GM19328 (cell line): Measurements from ENCODE around the gene MOB3B.

ENCODE experiments used
- ATAC-seq: cut with Tn5 transposase; IDR thresholded peaks from one replicate; pipeline ENCODE4 v1.9.1; 2021; ENCODE audit warnings: mild to moderate bottlenecking, moderate library complexity; ENCODE audit not compliant: unreplicated experiment

The MOB3B gene

DNA sequence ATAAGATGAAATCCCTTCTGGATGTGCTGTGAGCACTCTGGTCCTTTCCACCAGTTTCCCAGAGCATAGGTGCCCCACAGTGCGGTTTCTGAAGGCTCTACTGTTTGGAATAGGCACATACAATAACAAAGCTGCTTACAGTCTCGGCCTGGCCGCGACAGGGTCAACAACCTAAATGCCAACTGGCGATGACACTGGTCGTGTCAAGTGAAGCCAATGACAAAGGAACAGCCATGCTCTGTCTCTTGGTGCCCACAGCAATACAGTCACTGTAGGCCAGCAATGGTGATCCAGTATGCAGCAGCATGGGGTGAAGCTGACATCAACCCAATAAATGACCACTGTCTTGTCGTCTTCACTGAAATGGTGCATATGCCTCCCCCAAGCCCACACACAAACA is 184.8 kb downstream of the MOB3B start:
- ATAC-seq = no peak

DNA sequence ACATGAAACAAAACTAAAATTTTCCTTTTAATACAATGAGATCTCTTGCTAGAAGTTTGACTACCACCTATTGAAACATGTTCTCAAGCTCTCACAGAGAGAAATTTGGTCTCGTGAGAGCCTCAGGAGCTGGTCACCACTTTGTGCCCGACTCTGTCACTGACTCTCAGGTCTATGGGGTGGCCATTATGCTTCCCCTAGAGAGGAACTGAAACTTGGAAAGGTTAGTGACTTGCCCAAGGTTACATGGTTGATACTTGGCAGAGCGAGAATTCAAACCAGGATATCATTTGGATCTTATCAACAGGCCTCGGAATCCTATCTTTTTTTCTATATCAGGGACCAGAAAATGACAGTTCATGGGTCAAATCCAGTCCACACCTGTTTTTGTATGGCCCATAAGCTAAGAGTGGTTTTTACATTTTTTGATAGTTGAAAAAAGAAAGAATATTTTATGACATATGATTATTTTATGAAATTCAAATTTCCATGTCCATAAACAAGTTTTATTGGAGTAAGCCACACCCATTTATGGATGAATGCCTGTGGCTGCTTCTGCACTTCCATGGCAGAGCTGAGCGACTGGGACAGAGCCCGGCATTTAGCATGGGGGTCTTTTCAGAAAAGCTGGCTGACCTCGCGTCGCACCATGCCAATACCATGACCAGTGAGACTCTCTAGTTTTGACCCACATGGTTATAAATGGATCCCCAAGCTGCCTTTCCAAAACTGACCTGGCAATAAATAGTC is 187.9 kb downstream of the MOB3B start:
- ATAC-seq = no peak

DNA sequence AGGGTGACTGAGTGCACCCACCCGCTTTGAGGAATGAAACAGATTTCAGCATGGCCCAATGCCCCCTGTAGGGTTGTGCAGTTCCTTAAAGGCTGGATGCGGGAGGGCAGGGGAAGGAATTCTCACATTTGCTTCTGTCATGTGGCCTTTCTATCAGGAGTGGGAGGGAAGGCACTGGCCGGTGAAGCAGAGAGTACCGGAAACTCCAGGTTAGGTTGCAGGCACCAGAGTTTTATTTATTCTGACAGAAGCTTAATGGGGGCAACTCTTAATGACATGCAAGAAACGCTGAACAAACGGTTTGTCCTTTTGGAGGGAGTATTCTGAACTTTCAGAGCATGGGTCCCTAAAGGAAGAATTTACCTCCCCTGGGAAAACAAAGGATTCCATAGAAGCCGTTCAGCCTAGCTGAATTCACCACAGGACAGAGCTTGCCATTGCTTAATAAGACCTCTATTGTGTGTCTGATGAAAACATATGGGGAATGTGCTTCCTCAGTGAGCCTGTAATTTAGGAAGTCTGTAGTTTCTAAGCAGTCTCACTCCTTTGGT is 188.6 kb downstream of the MOB3B start:
- ATAC-seq = no peak

- no peak for ATAC-seq
Observed at GRCh38 chr9:27340285-27340674, 189.3 kb downstream of the MOB3B start.

DNA sequence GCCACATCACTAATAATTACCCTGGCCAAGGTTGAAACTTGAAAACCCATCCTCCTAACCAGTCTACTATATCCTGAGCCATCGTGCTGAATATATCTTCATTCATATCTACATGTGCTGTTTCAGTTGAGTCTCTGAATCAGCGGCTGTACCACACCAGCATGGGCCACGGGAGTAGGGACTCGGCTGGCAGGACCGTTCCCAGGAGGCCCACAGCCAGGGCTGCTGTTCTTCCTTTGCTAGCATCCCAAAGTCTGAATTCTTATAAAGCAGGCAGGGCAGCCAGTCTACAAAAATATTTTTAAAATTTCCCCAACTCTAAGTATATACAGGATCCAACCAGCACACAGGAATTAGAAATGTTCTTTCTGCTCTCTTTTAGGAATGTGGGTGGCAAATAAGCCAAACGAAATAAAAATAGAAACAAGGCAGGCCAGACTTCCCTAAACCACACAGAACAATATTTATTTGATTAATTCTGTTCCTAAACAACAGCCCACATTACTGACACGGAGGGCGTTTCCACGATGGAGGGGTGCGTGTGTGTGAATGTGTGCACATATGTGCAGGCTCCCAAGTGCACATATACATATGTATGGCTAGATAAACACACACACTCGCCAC is 189.8 kb downstream of the MOB3B start:
- no peak for ATAC-seq

- no peak for ATAC-seq
Observed at GRCh38 chr9:27338527-27338903, 191.1 kb downstream of the MOB3B start.

- ATAC-seq = no peak
Observed at GRCh38 chr9:27337833-27338526, 191.6 kb downstream of the MOB3B start.

DNA sequence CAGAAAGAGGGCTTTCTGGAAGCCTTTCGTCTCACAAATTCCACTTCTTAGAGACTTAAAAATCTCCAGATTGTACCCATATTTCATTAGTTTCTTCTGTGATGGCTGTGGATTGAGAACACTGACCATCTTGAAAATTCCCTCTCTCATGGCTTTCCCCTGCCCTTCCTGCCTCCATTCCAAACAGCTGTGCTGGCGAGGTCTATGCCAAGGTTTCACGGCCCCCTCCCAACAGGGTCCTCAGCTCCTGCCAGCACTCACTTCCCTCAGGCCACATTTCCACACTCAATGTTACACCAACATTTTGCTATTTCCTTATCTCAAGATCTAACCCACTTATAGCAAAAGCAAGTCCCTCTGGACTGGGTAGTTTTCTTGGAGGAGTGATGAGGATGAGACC is 192.4 kb downstream of the MOB3B start:
- no peak for ATAC-seq

GRCh38 chr9:27336829-27337228 is 192.8 kb downstream of the MOB3B start:
- ATAC-seq = no peak

- no peak for ATAC-seq
Observed at GRCh38 chr9:27336126-27336525, 193.5 kb downstream of the MOB3B start.

DNA sequence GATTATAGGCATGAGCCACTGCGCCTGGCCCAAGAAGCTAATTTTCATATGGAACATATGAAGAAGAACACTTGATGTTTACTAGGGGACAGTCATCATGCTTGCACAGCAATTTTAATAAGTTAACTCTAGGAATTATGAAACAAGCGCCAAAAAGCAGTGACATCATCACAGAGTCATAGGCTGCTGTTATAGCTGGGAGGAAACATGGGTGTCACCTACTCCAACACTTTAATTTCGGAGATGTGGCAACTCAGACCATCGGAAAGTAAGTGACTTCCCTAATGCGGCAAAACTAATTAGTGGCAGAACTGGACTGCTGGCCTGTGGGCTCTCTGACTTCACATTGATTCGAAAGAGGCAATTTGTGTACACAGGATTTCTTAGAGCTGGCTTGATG is 194.5 kb downstream of the MOB3B start:
- no peak for ATAC-seq

GRCh38 chr9:27333241-27334052 is 196.2 kb downstream of the MOB3B start:
- no peak for ATAC-seq

DNA sequence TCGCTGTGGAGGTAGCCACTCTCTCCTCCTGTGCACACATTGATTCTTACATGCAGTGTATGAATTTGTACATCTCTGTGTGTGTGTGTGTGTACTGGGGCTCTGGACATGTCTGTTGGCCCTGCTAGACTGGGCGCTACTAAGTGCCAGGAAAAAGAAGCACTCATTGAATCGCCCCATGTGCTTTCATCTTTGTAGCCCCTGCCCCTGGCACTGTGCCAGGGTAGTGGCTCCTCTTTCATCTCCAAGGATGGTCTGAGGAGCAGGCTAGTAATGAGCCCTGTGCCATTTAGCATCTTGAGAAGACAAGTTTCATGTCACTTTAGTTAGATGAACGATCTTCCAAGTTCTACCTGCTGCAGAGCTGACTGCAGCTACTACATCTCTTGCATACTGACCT is 198.2 kb downstream of the MOB3B start:
- ATAC-seq = no peak

DNA sequence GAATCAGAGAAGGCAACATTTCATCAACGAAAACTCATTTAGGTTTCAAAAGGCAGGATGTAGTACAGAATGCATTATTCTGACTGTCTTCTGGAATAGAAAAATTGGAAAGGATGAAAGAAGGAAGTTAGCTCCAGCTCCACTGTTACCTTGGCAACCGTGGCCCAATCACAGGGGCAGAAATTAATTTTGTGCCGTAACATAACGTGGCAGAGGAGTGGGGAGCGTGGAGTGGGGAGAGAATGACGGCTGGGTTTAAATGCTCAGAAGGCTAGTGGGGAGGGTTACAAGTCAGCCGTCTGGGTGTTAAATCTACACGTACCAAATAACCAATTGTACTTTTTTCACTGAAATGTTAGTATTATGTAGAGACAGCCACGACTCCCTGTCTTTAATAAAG is 200.3 kb downstream of the MOB3B start:
- no peak for ATAC-seq

GRCh38 chr9:27328483-27328882 is 201.1 kb downstream of the MOB3B start:
- ATAC-seq = no peak

DNA sequence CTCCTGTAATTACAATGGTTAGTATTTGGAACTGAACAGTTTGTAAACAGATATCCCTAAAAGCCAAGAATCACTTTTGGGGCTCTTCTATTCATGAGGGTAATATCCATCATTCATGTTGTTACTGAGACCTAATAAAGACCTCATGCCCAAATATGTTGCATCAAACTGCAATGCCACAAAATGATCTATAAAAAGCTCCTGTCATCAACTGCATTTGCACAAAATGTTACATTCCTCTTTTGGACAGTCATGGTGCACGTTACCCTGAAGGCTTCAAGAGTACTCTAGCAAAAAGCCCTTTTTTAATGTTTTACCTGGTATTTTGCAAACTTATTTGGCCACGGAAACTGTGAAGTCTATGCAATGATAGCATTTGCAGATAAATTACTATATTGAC is 218.4 kb downstream of the MOB3B start:
- ATAC-seq = no peak

DNA sequence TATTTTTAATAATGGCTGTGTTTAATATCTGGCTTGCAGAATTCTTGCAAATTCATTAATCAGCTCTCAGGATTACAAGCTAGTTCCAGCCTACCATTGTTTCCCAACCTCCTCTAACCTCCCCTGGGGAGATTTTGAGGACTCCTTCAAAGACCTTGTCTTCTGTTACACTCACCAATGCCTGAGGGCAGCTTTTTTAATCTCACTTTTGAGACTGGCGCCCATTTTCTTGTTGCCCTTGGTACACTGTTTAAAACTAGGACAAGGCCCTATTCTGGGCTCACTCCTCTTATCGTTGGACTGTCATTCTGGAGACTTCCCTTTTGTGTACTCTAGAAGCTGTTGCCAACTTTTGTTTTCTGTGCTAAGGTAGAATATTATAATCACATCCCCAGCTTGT is 219.0 kb downstream of the MOB3B start:
- no peak for ATAC-seq

DNA sequence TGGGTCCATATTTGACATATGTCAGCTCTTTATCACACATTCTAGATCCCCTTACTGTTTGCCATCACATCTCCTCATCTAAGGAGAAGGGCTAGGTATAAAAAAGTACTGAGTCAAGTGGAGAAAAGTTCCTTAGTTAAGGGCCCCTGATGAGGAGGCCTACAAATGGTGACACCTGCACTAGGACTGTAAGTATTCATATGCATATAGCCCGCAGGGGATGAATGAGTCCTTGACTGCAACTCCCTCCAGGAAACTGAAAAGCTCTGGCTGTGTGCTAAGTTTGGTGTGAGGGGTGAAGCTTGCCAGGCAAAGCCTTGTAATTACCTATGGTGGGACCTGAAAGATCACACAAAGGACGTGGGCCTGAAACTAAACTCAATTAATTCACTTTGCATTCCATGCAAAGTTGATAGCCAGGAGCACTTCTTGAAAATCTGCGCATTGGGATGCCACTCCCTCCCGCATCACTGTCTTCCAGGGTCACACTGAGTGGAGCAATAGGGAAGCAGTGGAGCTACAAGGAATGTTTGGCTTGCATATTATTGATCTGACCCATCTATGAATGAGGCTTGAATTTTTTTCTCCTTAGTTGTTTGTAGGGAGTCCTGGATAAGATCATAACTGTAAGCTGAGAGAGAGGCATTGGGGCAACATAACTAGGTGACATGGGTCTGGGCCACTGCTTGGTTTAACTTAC is 220.8 kb downstream of the MOB3B start:
- ATAC-seq = no peak

DNA sequence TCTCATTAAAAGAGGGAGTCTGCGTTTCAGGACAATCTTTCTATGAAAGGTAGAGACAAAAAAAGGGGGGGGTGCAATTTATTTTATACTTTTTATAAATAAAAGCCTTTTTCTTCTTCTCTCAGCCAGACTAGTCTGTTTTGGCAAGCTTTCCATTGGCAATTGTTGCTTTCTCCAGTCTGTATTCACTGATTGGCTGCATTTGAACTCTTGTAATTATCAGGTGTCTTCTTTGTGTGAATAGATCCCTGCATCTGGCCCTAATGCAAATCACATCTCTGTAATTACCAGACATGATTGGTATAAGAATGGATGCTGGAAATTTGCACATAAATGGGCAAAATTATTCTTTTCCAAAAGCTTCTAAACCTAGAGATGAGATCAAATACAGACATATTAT is 225.1 kb downstream of the MOB3B start:
- ATAC-seq = no peak

DNA sequence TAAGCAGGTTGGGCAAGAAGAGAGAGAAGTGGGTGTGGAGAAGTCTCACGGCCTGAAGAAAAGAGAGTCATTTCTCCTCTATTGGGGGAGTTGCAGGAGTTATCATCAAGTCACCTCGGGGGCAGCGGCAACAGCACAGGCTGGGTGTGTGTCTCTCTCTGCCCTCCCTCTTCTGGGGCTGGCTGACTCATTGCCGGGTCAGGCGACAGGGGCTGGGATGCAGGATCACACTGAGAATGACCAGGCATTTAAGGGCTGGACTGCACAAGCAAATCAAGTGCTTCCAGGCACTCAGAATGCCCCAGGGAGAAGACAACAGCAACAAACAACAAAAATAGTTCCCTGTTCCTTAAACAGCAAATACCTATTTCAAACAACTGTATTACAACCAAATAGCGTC is 226.4 kb downstream of the MOB3B start:
- ATAC-seq = no peak

- no peak for ATAC-seq
Observed at GRCh38 chr9:27297050-27297449, 232.6 kb downstream of the MOB3B start, which contains the start of gene EQTN. TSS of gene EQTN (minus strand) at chr9:27297150. CDS start at chr9:27297055, 95 bp downstream.
